Activated CD4-positive, alpha-beta T cell treated with anti-CD3 and anti-CD28 coated beads for 24 hours (primary cell): ENCODE results near the gene C6orf132.
"Not testable (repeated sequence)": the region's sequence is repeated elsewhere in the genome, so short reads cannot be mapped to it uniquely, and the experiment has no call there.

Experiments
- DNase-seq, 2 donors: peaks; one replicate each; pipeline ENCODE4 v3.0.0-alpha.2; 2020; ENCODE audit warnings: low read depth in 2 of 2

C6orf132 gene

GRCh38 chr6:42162812-42163211, 20.4 kb upstream of the C6orf132 start:
- DNase-seq, result no peak

GRCh38 chr6:42162384-42162783, 20.0 kb upstream of the C6orf132 start:
- DNase-seq, result no peak

- DNase-seq, result no peak
These were observed 17.1 kb upstream of the C6orf132 start for GRCh38 chr6:42159431-42160024.

- DNase-seq, result no peak
These were observed 16.2 kb upstream of the C6orf132 start for GRCh38 chr6:42158631-42159030.

- no peak for DNase-seq
These were observed 15.6 kb upstream of the C6orf132 start for GRCh38 chr6:42158011-42158410.

GRCh38 chr6:42156638-42157037, 14.2 kb upstream of the C6orf132 start:
- no peak for DNase-seq

GRCh38 chr6:42155293-42155692, 12.9 kb upstream of the C6orf132 start:
- DNase-seq, result no peak

GRCh38 chr6:42154461-42155209, 12.2 kb upstream of the C6orf132 start:
- DNase-seq, result no peak

- DNase-seq, result no peak
These were observed 11.5 kb upstream of the C6orf132 start for GRCh38 chr6:42153921-42154320.

GRCh38 chr6:42152528-42153213, 10.3 kb upstream of the C6orf132 start:
- DNase-seq, result not testable (repeated sequence)

- DNase-seq, result no peak
These were observed 9.6 kb upstream of the C6orf132 start for GRCh38 chr6:42152024-42152423.

- no peak for DNase-seq
These were observed 7.8 kb upstream of the C6orf132 start for GRCh38 chr6:42150254-42150653.

GRCh38 chr6:42148058-42148457, 5.6 kb upstream of the C6orf132 start:
- DNase-seq, result no peak

- no peak for DNase-seq
These were observed 4.7 kb upstream of the C6orf132 start for GRCh38 chr6:42147138-42147562.

GRCh38 chr6:42141603-42142117, 760 bp downstream of the C6orf132 start:
- no peak for DNase-seq

- no peak for DNase-seq
These were observed 1.4 kb downstream of the C6orf132 start for GRCh38 chr6:42140756-42141602.

GRCh38 chr6:42140032-42140431, 2.4 kb downstream of the C6orf132 start:
- DNase-seq, result no peak

GRCh38 chr6:42138630-42139619, 3.5 kb downstream of the C6orf132 start:
- no peak for DNase-seq

- no peak for DNase-seq
These were observed 4.2 kb downstream of the C6orf132 start for GRCh38 chr6:42138190-42138589.

- no peak for DNase-seq
These were observed 5.1 kb downstream of the C6orf132 start for GRCh38 chr6:42137194-42137753.
